ENCODE measurements around the gene SPSB1. TPM values are rescaled to one million over a fixed set of nuclear protein-coding genes. Genes with fewer than 3 reads are reported as not detected.

Gene SPSB1
- total and polyA plus RNA-seq, 12 donors: 1.4 to 14.0 (median 9.9) TPM

GRCh38 chr1:9366943-9367780, 74.5 kb downstream of the SPSB1 start:
- no peaks in the 10 kb centered on the region for H3K9me3 ChIP-seq (replicated peaks in 1 of 3)
- no peak overlapping the region for H3K27ac ChIP-seq
- no peak for DNase-seq
- no peaks in the 10 kb centered on the region for H3K27me3 ChIP-seq
- 95 to 96% (median 95%) methylated on average over 19 to 34 of the region's 34 CpGs for WGBS, 4 donors
- intact Hi-C loops (cut with DNase I): no loop called here
- H3K36me3 ChIP-seq (replicated peaks in 1 of 2): peaks cover 0 to 4% of the 10 kb centered on the region in 2 donors
- no peak overlapping the region for H3K4me3 ChIP-seq
- TF ChIP-seq POLR2A (IDR thresholded peaks at IDR 0.05) (no peak), CTCF (IDR thresholded peaks at IDR 0.05) (no peak)
- no peaks in the 10 kb centered on the region for H3K4me1 ChIP-seq (replicated peaks in 1 of 2)

- H3K4me1 ChIP-seq (replicated peaks in 1 of 2): no peaks in the 10 kb centered on the region
- no peaks in the 10 kb centered on the region for H3K9me3 ChIP-seq (replicated peaks in 1 of 3)
- TF ChIP-seq POLR2A (IDR thresholded peaks at IDR 0.05) (no peak), CTCF (IDR thresholded peaks at IDR 0.05) (no peak)
- 81 to 85% (median 82%) methylated on average over 8 to 9 of the region's 9 CpGs for WGBS, 4 donors
- H3K27ac ChIP-seq: no peak overlapping the region
- peaks cover 0 to 4% of the 10 kb centered on the region in 2 donors for H3K36me3 ChIP-seq (replicated peaks in 1 of 2)
- H3K4me3 ChIP-seq: no peak overlapping the region
- no peaks in the 10 kb centered on the region for H3K27me3 ChIP-seq
- no peak for DNase-seq
- intact Hi-C loops (cut with DNase I): no loop called here
These were observed 75.1 kb downstream of the SPSB1 start for GRCh38 chr1:9367806-9368205.

GRCh38 chr1:9368356-9368755, 75.7 kb downstream of the SPSB1 start:
- no peak for TF ChIP-seq CTCF (IDR thresholded peaks at IDR 0.05)
- no peak for TF ChIP-seq POLR2A (IDR thresholded peaks at IDR 0.05)
- DNase-seq: no peak
- Histone ChIP-seq H3K4me3 (no peak overlapping the region), H3K27ac (no peak overlapping the region), H3K27me3 (no peaks in the 10 kb centered on the region), H3K4me1 (replicated peaks in 1 of 2) (no peaks in the 10 kb centered on the region), H3K9me3 (replicated peaks in 1 of 3) (no peaks in the 10 kb centered on the region), H3K36me3 (replicated peaks in 1 of 2) (peaks cover 0 to 4% of the 10 kb centered on the region in 2 donors)
- intact Hi-C loops (cut with DNase I): no loop called here
- 72 to 82% (median 79%) methylated on average over 8 of the region's 8 CpGs for WGBS, 4 donors

GRCh38 chr1:9369964-9370788, 77.5 kb downstream of the SPSB1 start:
- H3K4me3 ChIP-seq: no peak overlapping the region
- no peaks in the 10 kb centered on the region for H3K9me3 ChIP-seq (replicated peaks in 1 of 3)
- TF ChIP-seq POLR2A (IDR thresholded peaks at IDR 0.05) (no peak), CTCF (IDR thresholded peaks at IDR 0.05) (no peak)
- no peak overlapping the region for H3K27ac ChIP-seq
- DNase-seq: no peak
- peaks cover 0 to 4% of the 10 kb centered on the region in 2 donors for H3K36me3 ChIP-seq (replicated peaks in 1 of 2)
- H3K4me1 ChIP-seq (replicated peaks in 1 of 2): peaks cover 0 to 6% of the 10 kb centered on the region in 2 donors
- WGBS, 4 donors: 89 to 95% (median 94%) methylated on average over 13 to 16 of the region's 16 CpGs
- intact Hi-C loops (cut with DNase I): loop anchor here in 1 of 2 donors (5.0 kb wide), 1 partner anchor 43 kb away; no protein-coding TSS in a partner anchor
- H3K27me3 ChIP-seq: no peaks in the 10 kb centered on the region
